ENCODE data around the gene SMARCC2.

DNA sequence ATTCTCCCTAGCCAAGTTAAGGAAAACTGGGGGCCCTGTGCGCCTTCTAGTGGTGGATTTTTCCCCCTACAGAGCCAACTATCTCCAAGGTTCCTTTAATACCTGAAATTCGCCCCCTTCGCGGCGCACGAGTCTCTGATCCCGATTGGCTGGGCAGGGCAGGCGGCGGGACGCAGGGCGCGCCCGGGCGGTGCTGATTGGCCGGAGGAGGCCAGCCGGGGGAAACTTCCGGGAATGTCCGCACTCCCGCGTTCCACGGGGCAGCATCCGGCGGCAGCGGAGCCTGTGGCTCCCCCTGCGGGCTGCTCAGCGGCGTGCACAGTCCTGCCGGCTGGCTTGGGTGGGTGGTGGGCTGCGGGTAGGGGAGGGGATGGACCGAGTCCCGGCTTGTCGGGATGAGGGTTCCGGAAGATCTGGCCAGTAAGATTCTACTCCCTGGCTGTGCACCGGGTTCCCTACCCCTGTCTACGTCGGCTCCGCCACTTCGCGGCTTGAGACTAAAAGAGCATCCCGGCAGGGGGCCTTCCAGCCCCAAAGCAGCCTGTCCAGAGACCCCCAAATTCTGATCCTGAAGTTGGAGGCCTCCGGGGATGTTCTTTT, 34.9 kb upstream of the SMARCC2 start, which contains the start of gene NABP2:
- TF ChIP-seq, protein P1, sequence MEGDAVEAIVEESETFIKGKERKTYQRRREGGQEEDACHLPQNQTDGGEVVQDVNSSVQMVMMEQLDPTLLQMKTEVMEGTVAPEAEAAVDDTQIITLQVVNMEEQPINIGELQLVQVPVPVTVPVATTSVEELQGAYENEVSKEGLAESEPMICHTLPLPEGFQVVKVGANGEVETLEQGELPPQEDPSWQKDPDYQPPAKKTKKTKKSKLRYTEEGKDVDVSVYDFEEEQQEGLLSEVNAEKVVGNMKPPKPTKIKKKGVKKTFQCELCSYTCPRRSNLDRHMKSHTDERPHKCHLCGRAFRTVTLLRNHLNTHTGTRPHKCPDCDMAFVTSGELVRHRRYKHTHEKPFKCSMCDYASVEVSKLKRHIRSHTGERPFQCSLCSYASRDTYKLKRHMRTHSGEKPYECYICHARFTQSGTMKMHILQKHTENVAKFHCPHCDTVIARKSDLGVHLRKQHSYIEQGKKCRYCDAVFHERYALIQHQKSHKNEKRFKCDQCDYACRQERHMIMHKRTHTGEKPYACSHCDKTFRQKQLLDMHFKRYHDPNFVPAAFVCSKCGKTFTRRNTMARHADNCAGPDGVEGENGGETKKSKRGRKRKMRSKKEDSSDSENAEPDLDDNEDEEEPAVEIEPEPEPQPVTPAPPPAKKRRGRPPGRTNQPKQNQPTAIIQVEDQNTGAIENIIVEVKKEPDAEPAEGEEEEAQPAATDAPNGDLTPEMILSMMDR (IDR thresholded peaks at IDR 0.05; ENCODE audit: low read depth, low read length) = peak; percentile 83
- no peak for TF ChIP-seq EZH2phosphoT487 (IDR thresholded peaks at IDR 0.05; ENCODE audit: low read depth)
